ENCODE measurements around the gene CFDP1.

CFDP1 gene

DNA sequence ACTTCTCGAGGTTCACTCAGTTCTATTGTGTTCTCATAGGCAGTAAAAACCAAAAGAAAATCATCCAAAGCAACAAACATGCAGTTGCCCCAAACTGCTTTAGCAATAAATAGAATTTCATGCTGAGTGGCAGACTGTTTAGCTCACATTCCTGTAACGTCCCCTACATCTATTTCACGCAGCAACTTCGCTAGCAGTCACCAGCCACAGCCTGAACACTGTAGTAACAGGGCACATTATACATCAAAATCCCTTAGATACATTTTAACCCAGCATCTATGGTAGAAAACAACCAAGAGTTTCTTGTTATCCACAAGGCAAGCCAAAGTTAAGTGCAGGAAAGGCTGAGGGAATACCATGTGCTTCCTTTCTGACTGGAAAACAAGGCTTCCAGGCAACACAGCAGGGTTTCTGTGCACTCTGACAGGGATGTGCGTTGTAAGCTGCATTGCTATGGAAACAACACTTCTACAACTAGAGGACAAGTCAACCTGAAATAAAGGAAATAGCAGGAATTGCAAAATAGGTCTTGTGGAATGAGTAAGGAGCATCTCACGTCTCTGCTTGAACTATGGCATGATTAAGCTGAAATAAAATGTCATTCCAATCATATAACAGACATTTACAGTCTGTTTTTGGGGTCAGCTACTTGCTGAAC lies 55.4 kb downstream of the CFDP1 start:
- no peak for DNase-seq (ENCODE audit: low read depth in 2 of 3, low spot score in 2 of 3)

DNA sequence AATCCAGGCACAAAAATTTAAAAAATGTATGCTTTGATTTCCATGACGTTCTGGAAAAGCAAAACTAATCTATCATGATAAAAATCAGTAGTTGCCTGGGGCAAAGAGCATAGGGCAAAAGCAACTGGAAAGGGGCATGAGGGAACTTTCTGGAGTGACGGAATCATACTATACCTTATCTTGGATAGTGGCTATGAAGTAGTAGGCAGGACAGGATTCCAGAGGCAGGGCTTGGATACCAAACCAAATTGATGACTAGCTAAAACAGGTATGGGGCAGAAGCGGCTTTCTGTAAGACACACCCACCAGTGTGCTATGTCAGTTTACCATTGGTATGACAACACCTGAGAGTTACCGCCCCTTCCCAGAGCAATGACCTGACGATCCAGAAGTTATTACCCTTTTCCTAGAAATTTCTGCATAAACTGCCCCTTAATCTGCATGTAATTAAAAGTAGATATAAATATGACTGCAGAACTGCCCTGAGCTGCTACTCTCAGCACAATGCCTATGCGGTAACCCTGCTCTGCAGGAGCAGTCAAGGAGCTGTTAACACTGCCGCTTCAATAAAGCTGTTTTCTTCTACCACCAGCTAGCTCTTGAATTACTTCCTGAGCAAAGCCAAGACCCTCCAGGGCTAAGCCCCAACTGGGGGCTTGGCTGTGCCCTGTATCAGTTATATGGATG lies 56.7 kb downstream of the CFDP1 start:
- no peak for DNase-seq (ENCODE audit: low read depth in 2 of 3, low spot score in 2 of 3)

DNA sequence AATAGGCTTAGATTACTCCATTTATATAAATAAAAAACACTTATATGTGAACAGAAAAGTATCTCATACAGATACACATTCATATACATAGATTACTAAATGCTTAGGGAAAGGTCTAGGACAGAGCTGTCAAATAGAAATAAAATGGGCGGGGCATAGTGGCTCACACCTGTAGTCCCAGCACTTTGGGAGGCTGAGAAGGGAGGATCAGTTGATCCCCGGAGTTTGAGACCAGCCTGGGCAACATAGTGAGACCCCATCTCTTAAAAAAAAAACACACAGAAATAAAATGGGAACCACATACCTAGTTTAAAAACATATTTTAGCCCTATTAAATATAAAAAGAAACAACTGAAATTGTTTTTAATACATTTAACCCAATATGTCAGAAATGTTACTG lies 58.9 kb downstream of the CFDP1 start:
- DNase-seq (ENCODE audit: low read depth in 2 of 3, low spot score in 2 of 3): no peak

DNA sequence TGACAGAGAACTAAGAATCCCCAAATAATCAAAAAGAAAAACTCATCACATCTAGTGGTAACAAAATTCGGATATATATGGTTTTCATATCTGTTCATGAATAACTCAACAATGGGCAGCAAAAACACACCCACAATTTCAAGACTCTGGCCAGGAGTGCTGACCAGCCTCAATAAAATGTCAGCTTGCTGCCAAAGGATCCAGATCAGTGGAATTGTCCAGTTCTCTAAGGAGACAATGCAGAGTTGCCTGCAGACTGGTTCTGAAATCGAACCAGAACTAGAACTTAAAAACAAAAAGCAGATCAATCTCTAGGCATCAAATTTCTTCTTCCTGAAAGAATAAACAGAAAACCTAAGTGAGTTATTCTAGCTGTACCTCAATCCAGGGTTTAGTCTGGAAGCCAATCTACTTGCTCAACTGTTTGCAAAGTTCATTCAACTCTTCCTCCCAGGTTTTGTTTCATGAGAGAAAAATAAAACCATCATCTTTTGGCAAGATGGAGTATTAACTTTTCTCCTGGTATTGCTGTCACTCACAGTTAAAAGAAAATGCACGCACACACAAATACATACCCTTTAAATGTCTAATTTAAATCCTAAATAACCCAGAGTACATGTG lies 61.0 kb downstream of the CFDP1 start:
- no peak for DNase-seq (ENCODE audit: low read depth in 2 of 3, low spot score in 2 of 3)

DNA sequence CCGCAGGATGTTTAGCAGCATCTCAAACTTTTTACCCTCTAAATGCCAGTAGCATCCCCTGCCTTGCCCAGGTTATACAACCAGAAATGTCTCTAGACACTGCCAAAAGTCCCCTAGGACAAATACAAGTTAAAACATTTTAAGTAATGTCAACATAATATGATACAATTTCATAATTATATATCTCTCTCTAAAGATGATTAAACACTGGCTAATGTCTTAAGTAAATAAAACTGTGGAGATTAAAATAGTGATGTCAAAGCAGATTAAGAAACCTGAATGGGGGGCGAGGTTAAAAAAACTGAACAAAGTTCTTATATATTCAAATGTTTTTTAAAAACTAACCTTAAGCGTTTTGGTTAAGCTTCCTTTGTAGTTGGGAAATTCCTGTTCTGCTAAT lies 62.1 kb downstream of the CFDP1 start:
- no peak for DNase-seq (ENCODE audit: low read depth in 2 of 3, low spot score in 2 of 3)

DNA sequence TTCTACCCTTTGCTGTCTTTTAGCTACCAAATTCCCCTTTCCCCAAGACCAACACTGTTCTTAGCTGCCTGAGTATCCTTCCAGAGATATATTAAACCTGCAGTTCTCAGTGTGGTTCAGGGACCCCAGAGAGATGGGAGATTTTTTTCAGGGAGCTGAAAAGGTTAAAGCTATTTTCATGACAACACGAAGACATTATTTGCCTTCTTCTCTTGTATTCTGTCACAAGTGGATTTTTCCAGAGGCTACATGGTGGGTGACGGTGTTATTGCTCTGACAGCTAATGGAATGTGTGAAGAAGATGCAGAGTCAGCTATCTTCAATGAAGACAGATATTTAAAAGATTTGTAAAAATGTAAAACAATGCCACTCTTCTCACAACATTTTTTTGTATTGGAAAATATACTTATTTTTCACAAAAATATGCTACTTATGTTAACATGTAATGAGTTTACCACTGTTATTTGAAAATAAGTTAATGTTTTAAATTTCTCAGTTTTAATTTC lies 69.0 kb downstream of the CFDP1 start:
- no peak for DNase-seq (ENCODE audit: low read depth in 2 of 3, low spot score in 2 of 3)

DNA sequence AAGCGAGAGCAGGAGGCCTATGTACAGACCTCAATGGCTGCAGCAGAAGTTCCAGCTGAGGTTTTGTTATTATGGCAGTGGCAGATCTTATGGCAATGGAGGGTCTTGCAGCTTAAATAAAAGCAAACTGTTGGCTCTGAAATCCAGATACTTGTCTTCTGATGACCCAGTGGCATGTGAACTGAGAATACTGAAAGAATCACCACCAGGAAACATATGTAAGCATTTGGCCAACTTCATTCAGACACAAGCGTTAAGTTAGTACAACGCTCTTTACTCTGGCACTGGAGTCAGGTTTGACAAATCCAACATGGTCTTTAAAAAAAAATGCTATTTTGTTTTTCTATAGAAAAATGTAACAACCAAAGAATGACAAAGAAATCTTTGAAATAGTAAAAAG lies 70.5 kb downstream of the CFDP1 start:
- DNase-seq (ENCODE audit: low read depth in 2 of 3, low spot score in 2 of 3): no peak

DNA sequence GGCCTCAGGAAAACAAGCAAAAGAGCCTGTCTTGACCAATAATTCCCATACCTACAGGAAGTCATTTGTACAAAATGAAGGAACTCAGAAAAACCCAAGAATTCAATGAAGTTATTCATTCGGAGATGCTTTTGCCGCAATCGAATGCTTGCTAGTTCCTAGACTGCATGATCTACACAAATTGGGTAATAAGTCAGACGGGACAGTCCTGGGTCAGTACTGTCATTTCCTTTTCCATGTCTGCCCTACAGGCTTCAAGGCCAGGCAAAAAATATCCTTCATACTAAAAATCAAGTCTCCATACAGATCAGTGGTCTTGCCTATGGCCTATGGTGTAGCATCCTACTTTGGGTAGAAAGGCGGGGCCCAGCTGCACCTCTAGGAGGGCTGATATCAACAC lies 71.4 kb downstream of the CFDP1 start:
- DNase-seq (ENCODE audit: low read depth in 2 of 3, low spot score in 2 of 3): no peak

DNA sequence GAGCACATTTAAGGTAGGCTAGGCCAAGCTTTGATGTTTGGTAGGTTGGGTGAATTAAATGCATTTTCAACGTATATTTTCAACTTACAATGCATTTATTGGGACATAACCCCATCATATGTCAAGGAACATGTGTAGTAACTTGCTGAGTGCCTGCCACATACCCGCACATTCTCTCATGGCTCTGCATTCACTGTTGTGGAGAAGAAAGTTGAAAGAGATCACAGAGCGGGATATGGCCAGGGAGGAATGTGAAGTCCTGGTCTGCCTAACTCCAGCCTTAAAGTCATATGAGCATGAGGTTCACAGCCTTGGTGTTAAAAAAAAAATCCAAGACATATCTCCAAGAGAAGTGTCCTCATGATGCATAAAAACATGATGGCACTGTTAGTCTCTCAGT lies 79.1 kb downstream of the CFDP1 start:
- DNase-seq (ENCODE audit: low read depth in 2 of 3, low spot score in 2 of 3): no peak

DNA sequence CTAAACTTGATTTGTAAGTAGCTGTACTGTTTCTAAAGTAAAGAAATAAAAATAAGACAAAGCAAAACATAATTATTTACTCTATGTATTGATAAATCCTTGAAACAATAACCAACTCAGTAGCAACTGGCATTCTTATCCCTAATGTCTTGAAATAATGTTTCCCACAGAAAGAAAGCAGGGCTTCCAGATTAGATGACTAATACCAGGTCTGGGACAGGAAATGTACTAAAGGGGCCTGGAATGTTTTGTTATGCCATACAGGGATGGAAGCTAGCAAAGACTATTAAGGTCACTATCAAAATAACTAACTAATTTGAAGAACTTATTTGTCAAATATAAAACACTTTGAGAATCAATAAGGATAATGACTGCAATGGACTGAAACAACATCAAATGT lies 82.1 kb downstream of the CFDP1 start:
- DNase-seq (ENCODE audit: low read depth in 2 of 3, low spot score in 2 of 3): no peak

DNA sequence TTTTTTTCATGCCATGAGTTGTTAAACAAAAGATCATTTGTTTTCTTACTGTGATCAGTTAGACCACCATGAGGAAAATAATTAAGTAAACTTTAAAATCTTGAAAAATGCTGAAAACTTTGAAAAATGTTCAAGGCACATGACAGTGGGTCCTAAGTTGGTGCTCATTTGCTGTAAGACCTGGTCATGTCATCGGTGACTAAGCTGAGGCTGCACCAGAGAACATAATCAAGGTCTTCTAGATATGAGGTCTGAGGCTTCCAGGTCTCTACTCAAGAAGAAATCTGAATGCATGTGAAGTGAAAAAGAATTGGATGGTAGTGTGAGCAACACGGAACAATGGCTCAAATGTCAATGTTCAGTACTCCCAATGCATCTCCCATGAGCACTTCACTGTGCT lies 87.6 kb downstream of the CFDP1 start:
- DNase-seq (ENCODE audit: low read depth in 2 of 3, low spot score in 2 of 3): no peak

DNA sequence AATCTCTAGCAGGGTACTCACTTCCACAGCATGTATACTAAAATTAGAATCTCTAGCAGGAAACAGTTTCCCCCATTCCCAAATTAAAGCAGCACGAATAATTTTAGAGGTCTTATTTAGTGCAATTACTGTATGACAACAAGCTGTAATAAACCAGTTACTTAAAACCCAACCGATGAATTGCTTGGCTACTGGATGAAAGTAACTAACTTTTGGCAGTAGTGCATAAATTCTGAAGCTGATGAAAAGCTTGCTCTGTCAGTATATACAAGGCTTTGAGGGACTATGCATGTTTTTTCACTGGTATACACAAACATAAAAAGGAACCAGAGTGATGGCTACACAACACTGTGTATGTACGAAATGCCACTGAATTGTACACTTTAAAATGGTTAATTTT lies 89.4 kb downstream of the CFDP1 start:
- no peak for DNase-seq (ENCODE audit: low read depth in 2 of 3, low spot score in 2 of 3)

DNA sequence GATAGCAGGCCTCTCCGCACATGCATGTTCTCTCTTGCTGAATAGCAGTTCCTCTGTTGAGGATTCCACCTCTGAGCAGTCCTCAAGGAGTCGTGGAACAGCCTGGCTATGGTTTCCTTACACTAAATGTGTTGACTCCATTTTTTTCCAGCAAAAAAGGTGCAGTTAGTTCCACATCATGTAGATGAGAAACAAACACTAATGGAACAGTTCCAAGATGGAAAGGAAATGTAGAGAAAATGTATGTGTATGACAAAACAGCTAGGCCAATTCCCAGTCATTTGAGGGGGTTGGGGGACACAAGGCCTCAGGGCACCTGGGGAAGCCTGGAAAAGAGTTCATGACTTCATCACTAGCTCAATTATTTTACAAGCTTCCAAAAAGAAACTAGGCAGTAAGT lies 90.0 kb downstream of the CFDP1 start:
- no peak for DNase-seq (ENCODE audit: low read depth in 2 of 3, low spot score in 2 of 3)

DNA sequence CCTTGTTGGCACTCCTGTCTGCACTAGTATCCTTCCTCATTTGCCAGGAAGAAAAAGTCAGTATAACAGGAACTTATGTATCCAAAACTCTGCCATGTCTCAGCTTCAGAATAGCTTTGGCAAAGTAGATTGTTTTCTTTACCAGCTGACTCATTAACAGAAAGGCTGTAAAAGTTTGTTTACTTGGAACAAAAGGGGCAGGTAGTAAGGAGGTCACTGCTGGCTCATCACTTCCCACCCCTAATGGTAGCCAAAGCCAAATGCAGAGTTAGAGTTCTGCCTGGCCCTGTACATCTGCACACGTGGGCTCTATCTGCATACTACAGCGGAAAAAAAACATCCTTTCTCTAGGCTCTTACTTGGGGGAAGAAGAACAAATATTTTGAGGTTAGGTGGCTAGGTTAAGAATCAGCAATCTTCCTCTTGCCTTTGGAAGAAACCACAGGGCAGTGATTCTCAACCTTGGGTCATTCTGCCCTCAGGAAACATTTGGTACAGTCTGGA lies 90.9 kb downstream of the CFDP1 start:
- no peak for DNase-seq (ENCODE audit: low read depth in 2 of 3, low spot score in 2 of 3)

DNA sequence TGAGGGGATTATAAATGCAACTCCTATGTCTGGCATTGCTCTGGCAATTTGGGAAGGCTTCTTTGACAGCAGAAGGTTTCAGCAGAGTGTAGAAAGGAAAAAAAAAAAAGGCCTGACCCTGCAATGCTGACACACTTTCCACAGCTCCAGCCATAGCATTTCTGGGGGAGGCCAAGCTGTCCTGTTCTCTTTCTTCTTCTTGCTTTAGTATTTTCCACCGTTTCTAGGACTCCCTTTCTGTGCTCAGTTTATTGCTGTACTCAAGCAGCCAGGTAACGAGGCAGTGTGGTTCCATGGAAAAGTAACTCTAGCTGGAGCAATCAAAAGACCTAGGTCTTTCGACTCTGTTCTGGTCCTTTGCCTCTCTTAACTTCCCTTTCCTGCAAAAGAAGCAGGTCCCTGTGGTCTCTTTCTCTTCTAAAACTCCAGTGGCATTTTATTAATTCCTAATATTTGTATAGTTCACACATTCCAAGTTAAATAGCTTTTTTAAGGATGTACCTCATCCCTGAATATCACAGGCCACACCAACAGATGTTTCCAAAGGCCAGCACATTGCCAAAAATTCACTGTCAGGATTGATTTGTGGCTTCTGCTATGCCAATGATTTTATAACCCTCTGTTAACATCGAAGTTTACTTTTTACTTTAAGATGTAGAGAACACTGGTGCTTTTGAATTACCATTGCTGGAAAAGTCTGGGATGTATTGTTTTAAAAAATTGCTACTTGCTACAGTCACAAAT lies 91.6 kb downstream of the CFDP1 start:
- DNase-seq (ENCODE audit: low read depth in 2 of 3, low spot score in 2 of 3): no peak

DNA sequence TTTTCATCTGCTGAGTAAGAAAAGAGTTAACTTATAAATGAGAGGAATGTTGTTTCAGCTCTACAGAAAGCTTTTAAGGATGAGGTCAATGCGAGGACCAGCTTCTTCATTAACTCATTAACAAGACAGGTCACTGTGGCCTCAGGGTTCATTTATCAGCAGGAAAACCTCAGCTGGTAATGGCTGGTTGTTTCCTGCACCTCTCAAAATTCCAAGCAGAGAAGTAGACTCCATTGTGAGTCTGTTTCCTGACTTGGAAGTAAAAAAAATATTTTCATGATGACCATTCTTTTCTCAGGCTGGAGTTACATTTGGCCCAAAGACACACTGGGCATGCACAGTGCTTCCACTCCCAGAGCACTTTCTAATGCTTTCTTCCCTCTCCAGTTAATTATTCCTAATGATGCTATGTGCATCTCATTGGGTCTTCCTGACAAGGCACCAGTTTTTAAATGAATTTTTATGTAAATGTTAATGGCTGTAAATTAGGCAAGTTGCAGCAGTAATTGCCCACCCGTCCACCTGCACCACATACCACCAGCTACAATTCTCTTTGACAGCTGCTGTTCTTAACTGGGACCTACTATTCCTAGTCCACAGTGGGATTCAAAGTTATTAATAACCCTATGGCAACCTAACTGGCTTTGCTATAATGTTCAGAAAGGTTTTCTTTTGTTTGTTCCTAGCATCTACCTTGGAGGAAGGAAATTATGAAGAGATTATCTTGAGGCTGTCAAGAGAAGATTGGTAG lies 92.4 kb downstream of the CFDP1 start:
- no peak for DNase-seq (ENCODE audit: low read depth in 2 of 3, low spot score in 2 of 3)

DNA sequence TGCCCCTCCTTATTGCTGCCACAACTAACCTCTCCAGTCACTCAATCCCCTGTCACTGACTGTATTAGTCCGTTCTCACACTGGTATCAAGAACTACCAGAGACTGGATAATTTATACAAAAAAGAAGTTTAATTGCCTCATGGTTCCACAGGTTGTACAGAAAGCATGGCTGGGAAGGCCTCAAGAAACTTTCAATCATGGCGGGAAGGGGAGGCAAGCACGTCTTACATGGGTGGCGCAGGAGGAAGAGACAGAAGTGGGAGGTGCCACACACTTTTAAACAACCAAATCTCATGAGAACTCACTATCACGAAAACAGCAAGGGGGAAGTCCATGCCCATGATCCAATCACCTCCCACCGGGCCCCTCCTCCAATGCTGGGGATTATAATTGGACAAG lies 95.9 kb downstream of the CFDP1 start:
- DNase-seq (ENCODE audit: low read depth in 2 of 3, low spot score in 2 of 3): no peak

DNA sequence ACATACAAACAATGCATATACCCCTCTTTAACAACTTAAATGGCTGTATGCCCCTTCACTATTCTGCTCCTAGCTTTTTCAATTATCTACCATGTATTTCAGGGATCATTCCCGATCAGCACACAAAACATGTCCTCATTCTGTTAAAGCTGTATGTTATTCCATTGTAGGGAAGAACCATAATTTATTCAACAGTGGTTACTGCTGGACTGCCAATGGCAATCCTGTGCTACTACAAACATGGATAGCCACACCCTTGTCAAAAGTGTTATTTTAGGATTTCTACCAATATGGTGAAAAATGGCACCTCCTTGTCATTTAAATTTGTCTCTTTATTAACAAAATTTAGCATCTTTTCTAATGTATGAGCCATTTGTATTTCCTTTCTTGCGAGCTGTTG lies 96.8 kb downstream of the CFDP1 start:
- no peak for DNase-seq (ENCODE audit: low read depth in 2 of 3, low spot score in 2 of 3)

DNA sequence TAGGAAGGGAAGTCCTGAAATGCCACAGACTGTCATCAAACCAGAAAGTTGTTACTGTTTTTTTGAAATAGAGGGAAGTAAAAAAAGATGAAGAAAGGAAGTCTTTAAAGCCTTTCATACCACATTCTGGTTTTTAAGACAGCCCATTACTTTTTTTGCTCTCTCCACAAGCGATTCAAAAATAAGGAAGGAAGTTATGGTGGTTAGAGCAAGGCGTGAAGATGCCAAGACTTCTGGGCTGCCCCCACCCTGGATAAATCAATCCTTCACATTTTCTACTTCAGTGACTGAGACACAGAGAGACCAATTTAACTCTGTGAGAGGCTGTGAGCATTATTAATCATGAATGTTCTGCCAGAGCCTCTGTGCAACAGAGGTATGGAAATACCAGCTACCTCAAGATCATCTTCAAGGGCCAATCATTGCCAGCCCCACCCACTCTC lies 99.6 kb downstream of the CFDP1 start:
- no peak for DNase-seq (ENCODE audit: low read depth in 2 of 3, low spot score in 2 of 3)

DNA sequence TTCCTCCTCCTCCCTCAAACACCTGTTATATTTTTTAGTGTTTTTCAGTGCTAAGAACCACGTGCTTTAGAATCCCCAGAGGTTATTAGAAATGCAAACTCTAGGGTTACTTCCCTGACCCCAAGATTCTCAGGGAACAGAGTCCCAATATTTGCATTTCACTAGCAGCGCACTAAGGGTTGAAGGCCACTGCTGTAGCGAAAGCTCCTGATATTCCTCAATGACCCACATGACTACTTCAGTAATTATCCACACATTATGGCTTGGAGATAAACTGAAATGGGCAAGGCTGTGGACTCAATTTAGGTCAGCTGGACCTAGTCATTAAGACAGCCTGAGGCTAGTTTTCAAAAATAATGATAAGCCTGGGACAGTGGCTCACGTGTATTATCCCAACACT lies 103.4 kb downstream of the CFDP1 start:
- no peak for DNase-seq (ENCODE audit: low read depth in 2 of 3, low spot score in 2 of 3)

DNA sequence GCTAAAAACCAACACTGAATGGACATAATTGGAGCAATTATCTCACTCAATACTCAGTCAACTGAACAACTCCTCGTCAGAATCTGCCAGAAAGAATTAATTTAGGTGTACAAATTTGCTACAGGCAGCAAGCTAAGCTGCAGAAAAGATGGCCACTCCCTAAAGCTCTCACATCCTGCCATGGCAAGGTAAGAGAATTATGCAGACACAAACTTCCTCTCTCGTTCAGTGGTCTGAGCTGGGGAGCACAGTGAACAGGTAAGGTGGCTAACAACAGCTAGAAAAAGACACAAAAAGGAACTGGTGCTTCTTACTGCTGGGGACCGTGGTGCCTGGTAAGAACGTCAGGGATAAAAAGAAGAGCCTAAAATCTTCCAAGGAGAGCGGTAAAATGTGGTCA lies 107.0 kb downstream of the CFDP1 start:
- DNase-seq (ENCODE audit: low read depth in 2 of 3, low spot score in 2 of 3): no peak
